Heart left ventricle (tissue), 13 donors: ENCODE results near the gene ZFAND6.

Source experiments
- CTCF ChIP-seq, 12 donors: fragments of 200-600 bp; sonication (generic) in 4 of 12; IDR thresholded peaks; one replicate each; pipeline versions ENCODE4 v1.5.0 to v1.8.0; 2018 to 2022; ENCODE audit warnings: antibody characterized with exemption in 12 of 12, mild to moderate bottlenecking in 5 of 12
- POLR2A ChIP-seq, 2 donors: fragments of 450-650 bp; IDR thresholded peaks; one replicate each; pipeline ENCODE4 v1.6.1; 2017; ENCODE audit warnings: antibody characterized with exemption in 2 of 2, mild to moderate bottlenecking in 2 of 2, moderate library complexity in 2 of 2
- donor health status: ischemic (EF 13 %, LVEDD 7.1; RV severe dilation, severe dysfunction).
- donor health status: DM: no; HTN: yes; CAD: no.
- donor health status: DM: no; HTN: no; CAD: no.
- donor health status: ischemic (EF 25% LVEDD 6.9; RV normal size, moderate dysfunction).
- donor health status: ischemic (EF 25% LVEDD 5.7; RV mildly dilated, moderate dysfunction).
- donor health status: ischemic (EF 35%, LVEDD 5.7; RV mildly dilated, moderate dysfunction).
- donor health status: nonischemic (EF 11% LVEDD 7.7; RV severe dilation, severe dysfunction).
- donor health status: DM: yes; HTN: yes; CAD: no.
- donor health status: PGD.
- donor health status: ischemic (EF 29% LVEDD 5.4; RV normal size, mild dysfunction).
- donor health status: nonischemic (EF 23%, LVEDD 6.1; RV moderate dilation, normal function).

- TF ChIP-seq CTCF (IDR thresholded peaks at IDR 0.05) (no peak), POLR2A (IDR thresholded peaks at IDR 0.05) (no peak)
Observed at GRCh38 chr15:80160570-80161156, 101.2 kb downstream of the ZFAND6 start.
